Fibroblast of upper back skin (primary cell): Measurements from ENCODE around the gene BPHL.
"Not testable (repeated sequence)": the region's sequence is repeated elsewhere in the genome, so short reads cannot be mapped to it uniquely, and the experiment has no call there.

Experiments
- DNase-seq: peaks from one replicate; pipeline ENCODE4 v3.0.0-alpha.2; 2013

The BPHL gene

GRCh38 chr6:3157131-3157933 is 38.8 kb downstream of the BPHL start, which contains the start of gene TUBB2A:
Gene TUBB2A, minus strand, starts transcription at chr6:3157544. Its CDS starts 81 bp downstream, at chr6:3157463.
- peak; percentile 85 for DNase-seq

- DNase-seq: no peak
These were observed 41.6 kb downstream of the BPHL start for GRCh38 chr6:3159805-3160781.

GRCh38 chr6:3162067-3162497 is 43.6 kb downstream of the BPHL start:
- DNase-seq: no peak

- peak; percentile 70 for DNase-seq
These were observed 44.2 kb downstream of the BPHL start for GRCh38 chr6:3162565-3163247.

- no peak for DNase-seq
These were observed 44.7 kb downstream of the BPHL start for GRCh38 chr6:3163248-3163594.

- no peak for DNase-seq
These were observed 45.9 kb downstream of the BPHL start for GRCh38 chr6:3164388-3164787.

- peak; percentile 57 for DNase-seq
These were observed 47.4 kb downstream of the BPHL start for GRCh38 chr6:3165631-3166534.

- not testable (repeated sequence) for DNase-seq
These were observed 48.2 kb downstream of the BPHL start for GRCh38 chr6:3166535-3167225.

GRCh38 chr6:3168046-3168445 is 49.5 kb downstream of the BPHL start:
- DNase-seq: not testable (repeated sequence)

GRCh38 chr6:3170676-3171075 is 52.2 kb downstream of the BPHL start:
- DNase-seq: not testable (repeated sequence)

- DNase-seq: peak; percentile 38
These were observed 53.0 kb downstream of the BPHL start for GRCh38 chr6:3171313-3172175.

- DNase-seq: not testable (repeated sequence)
These were observed 54.3 kb downstream of the BPHL start for GRCh38 chr6:3172789-3173188.

- not testable (repeated sequence) for DNase-seq
These were observed 55.2 kb downstream of the BPHL start for GRCh38 chr6:3173636-3174089.

GRCh38 chr6:3175715-3176402 is 57.3 kb downstream of the BPHL start:
- DNase-seq: no peak

- DNase-seq: peak; percentile 88
These were observed 58.2 kb downstream of the BPHL start for GRCh38 chr6:3176562-3177355.

GRCh38 chr6:3178666-3179065 is 60.2 kb downstream of the BPHL start:
- DNase-seq: not testable (repeated sequence)

- DNase-seq: not testable (repeated sequence)
These were observed 61.4 kb downstream of the BPHL start for GRCh38 chr6:3179945-3180344.

GRCh38 chr6:3181105-3181504 is 62.6 kb downstream of the BPHL start:
- DNase-seq: no peak

GRCh38 chr6:3183066-3183465 is 64.6 kb downstream of the BPHL start:
- no peak for DNase-seq
